Mucosa of descending colon (tissue), 3 donors: ENCODE measurements around the gene SSR3. TPM values are rescaled to one million over a fixed set of nuclear protein-coding genes. Genes with fewer than 3 reads are reported as not detected.
"Not testable (repeated sequence)": the region's sequence is repeated elsewhere in the genome, so short reads cannot be mapped to it uniquely, and the experiment has no call there.

ENCODE experiments used
- ATAC-seq: fragments of 200-7000 bp; cut with Tn5 transposase; one replicate; pipeline ENCODE4 v1.9.1; 2020; ENCODE audit warnings: mild to moderate bottlenecking, moderate library complexity
- DNase-seq, 3 donors: peaks; one replicate each; pipeline ENCODE4 v3.0.0-alpha.2; 2020
- H3K36me3 ChIP-seq: fragments of 200-600 bp; one replicate; pipeline ENCODE4 v1.8.0; 2021; ENCODE audit warnings: low read depth, mild to moderate bottlenecking
- H3K4me1 ChIP-seq: fragments of 200-600 bp; one replicate; pipeline ENCODE4 v1.8.0; 2021; ENCODE audit warnings: low read depth, mild to moderate bottlenecking
- H3K4me3 ChIP-seq: fragments of 200-600 bp; one replicate; pipeline ENCODE4 v1.8.0; 2021; ENCODE audit warnings: mild to moderate bottlenecking
- H3K9me3 ChIP-seq: fragments of 200-600 bp; one replicate; pipeline ENCODE4 v1.8.0; 2021; ENCODE audit warnings: mild to moderate bottlenecking
- CTCF ChIP-seq: fragments of 200-600 bp; IDR thresholded peaks from one replicate; pipeline ENCODE4 v1.8.0; 2022; ENCODE audit warnings: antibody characterized with exemption, mild to moderate bottlenecking
- intact Hi-C, 2 donors: fragments of 100-400 bp; cut with DNase I in 1 of 2; cut with micrococcal nuclease in 1 of 2; formaldehyde crosslinking; loops; one replicate each; pipeline versions ENCODE4 v1.11.0 to v1.11.1; 2022; cut with DNase I, micrococcal nuclease
- total RNA-seq, 3 donors: library from RNA; stranded (reverse); fragmentation: NEBNext Ultra II Directional in 2 of 3; extraction: Animal tissue kit (Norgen Biotek cat#: 25700) in 2 of 3; gene quantifications; one replicate each; pipeline versions ENCODE4 v1.2.1 to v1.2.4, GENCODE V29; 2021 to 2023
- donor health status: DM: no; HTN: no; CAD: no; lungs with moderate emphysema.
- donor health status: DM: no; HTN: no; CAD: no.
- donor health status: DM: no; HTN: yes; CAD: no.

The SSR3 gene
- total RNA-seq, 3 donors from 2014 or later = 97.9 to 125 (median 123) TPM

DNA sequence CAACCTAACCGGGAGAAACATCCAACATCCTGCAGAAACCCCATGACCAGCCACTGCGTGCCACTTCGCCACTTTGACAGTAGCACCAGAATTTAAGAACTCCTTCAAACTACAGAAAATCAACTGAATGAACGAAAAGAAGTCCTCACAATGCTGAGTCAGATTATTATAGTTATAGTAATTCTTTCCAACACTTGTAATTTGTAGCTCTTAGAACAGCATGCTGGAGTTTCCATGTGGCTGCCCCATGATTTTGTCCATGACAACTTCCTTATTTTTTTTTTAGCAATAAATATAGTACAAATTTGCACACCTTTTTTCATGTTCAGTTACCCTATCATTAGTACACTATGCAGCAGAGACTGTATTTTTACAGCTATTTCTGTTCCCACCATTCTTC, 26.1 kb upstream of the SSR3 start:
- Histone ChIP-seq H3K4me3 (no peak overlapping the region), H3K9me3 (no peaks in the 10 kb centered on the region), H3K4me1 (no peaks in the 10 kb centered on the region), H3K36me3 (no peaks in the 10 kb centered on the region)
- DNase-seq (no peak), ATAC-seq (no peak)
- intact Hi-C loops = no loop called here
- no peak for TF ChIP-seq CTCF

GRCh38 chr3:156579427-156579851, 24.5 kb upstream of the SSR3 start:
- intact Hi-C loops = no loop called here
- H3K9me3 ChIP-seq = no peaks in the 10 kb centered on the region
- no peak for TF ChIP-seq CTCF
- no peak overlapping the region for H3K4me3 ChIP-seq
- DNase-seq (peak in 1 of 3 donors; percentile 24), ATAC-seq (peak; percentile 62)
- no peaks in the 10 kb centered on the region for H3K36me3 ChIP-seq
- no peaks in the 10 kb centered on the region for H3K4me1 ChIP-seq

GRCh38 chr3:156577736-156578135, 22.8 kb upstream of the SSR3 start:
- no peaks in the 10 kb centered on the region for H3K36me3 ChIP-seq
- no peaks in the 10 kb centered on the region for H3K4me1 ChIP-seq
- no peak for TF ChIP-seq CTCF
- intact Hi-C loops = no loop called here
- no peaks in the 10 kb centered on the region for H3K9me3 ChIP-seq
- DNase-seq (no peak), ATAC-seq (peak; percentile 64)
- H3K4me3 ChIP-seq = no peak overlapping the region

DNA sequence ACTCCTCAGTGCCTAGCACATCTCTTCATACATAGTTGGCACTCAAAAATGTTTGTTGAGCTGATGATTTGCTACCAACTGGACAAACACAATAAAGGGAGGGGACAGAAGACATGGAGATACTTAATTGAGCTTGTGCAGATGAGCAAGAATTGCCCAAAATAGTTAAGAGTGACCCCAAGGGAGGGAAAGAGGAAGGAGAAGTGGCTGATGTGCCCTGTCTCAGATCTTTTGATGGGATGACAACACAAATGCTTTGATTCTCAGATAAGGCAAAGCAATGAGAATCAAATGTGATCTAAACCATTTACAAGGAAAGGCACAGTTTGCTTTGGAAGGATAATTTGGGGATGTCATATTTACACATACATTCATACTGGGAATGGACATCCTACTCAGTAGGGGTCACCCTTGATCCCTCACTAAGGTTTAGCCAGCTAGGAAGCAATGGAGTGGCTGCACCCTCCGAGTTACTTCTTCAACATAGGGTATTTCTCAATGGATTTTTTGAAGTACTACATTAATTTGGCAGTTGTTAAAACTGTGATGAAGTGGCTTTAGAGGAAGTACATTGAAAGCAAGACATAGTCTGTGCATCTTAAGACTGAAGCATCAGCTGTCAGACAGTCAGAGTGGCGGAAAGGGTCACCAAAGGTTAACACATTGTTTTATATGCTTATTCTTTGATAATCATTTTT, 21.9 kb upstream of the SSR3 start:
- no peaks in the 10 kb centered on the region for H3K4me1 ChIP-seq
- DNase-seq = no peak
- H3K4me3 ChIP-seq = no peak overlapping the region
- H3K9me3 ChIP-seq = no peaks in the 10 kb centered on the region
- peak; percentile 29 for ATAC-seq
- intact Hi-C loops = no loop called here
- H3K36me3 ChIP-seq = no peaks in the 10 kb centered on the region
- no peak for TF ChIP-seq CTCF

GRCh38 chr3:156576051-156576450, 21.1 kb upstream of the SSR3 start:
- intact Hi-C loops = no loop called here
- ATAC-seq = no peak
- no peak for DNase-seq
- H3K4me3 ChIP-seq = no peak overlapping the region
- H3K9me3 ChIP-seq = no peaks in the 10 kb centered on the region
- H3K36me3 ChIP-seq = no peaks in the 10 kb centered on the region
- no peaks in the 10 kb centered on the region for H3K4me1 ChIP-seq
- no peak for TF ChIP-seq CTCF

- Histone ChIP-seq H3K9me3 (no peaks in the 10 kb centered on the region), H3K4me3 (no peak overlapping the region), H3K4me1 (no peaks in the 10 kb centered on the region), H3K36me3 (no peaks in the 10 kb centered on the region)
- ATAC-seq (no peak), DNase-seq (no peak)
- TF ChIP-seq CTCF = no peak
- intact Hi-C loops = no loop called here
These were observed 20.7 kb upstream of the SSR3 start for GRCh38 chr3:156575641-156576040.

- H3K4me1 ChIP-seq, ATAC-seq, DNase-seq, H3K9me3 ChIP-seq, H3K4me3 ChIP-seq, H3K36me3 ChIP-seq: not testable (repeated sequence)
- intact Hi-C loops = loop anchor here in 1 of 2 donors (10.0 kb wide), 1 partner anchor 95 kb away; no protein-coding TSS in a partner anchor
These were observed 15.0 kb upstream of the SSR3 start for GRCh38 chr3:156569881-156570280.

DNA sequence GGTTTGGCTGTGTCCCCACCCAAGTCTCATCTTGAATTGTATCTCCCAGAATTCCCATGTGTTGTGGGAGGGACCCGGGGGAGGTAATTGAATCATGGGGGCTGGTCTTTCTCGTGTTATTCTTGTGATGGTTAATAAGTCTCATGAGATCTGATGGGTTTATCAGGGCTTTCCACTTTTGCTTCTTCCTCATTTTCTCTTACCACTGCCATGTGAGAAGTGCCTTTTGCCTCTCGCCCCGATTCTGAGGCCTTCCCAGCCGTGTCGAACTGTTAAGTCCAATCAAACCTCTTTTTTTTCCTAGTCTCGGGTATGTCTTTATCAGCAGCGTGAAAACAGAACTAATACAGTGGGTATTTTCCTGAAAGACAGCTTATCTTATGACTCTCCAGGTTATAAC, 14.1 kb upstream of the SSR3 start:
- not testable (repeated sequence) for ATAC-seq, DNase-seq, H3K4me1 ChIP-seq, H3K36me3 ChIP-seq, H3K9me3 ChIP-seq, H3K4me3 ChIP-seq
- intact Hi-C loops = loop anchor here in 1 of 2 donors (10.0 kb wide), 1 partner anchor 96 kb away; no protein-coding TSS in a partner anchor
